Putamen (tissue), 1 donor: ENCODE data around the gene UBE2G2.

ENCODE experiments used
- DNase-seq: peaks from one replicate; pipeline ENCODE4 v3.0.0-alpha.2; 2016; ENCODE audit warnings: low spot score

Gene UBE2G2

GRCh38 chr21:44801468-44802395, at the start of gene UBE2G2:
UBE2G2 (minus strand) TSS chr21:44801820; CDS start chr21:44801748, 72 bp downstream.
- peak; percentile 80 for DNase-seq

- no peak for DNase-seq
These were observed 49.5 kb upstream of the UBE2G2 start for GRCh38 chr21:44850905-44851657.

GRCh38 chr21:44850208-44850800, 48.7 kb upstream of the UBE2G2 start:
- DNase-seq, result no peak

GRCh38 chr21:44849616-44850130, 48.1 kb upstream of the UBE2G2 start:
- DNase-seq, result no peak

- DNase-seq, result no peak
These were observed 47.4 kb upstream of the UBE2G2 start for GRCh38 chr21:44848821-44849521.

GRCh38 chr21:44847261-44848056, 45.8 kb upstream of the UBE2G2 start:
- no peak for DNase-seq

GRCh38 chr21:44846485-44847260, 45.1 kb upstream of the UBE2G2 start:
- DNase-seq, result no peak

GRCh38 chr21:44846224-44846484, 44.5 kb upstream of the UBE2G2 start:
- no peak for DNase-seq

GRCh38 chr21:44845418-44846223, 44.0 kb upstream of the UBE2G2 start:
- no peak for DNase-seq

- DNase-seq, result no peak
These were observed 42.6 kb upstream of the UBE2G2 start for GRCh38 chr21:44844256-44844655.

GRCh38 chr21:44842721-44843445, 41.3 kb upstream of the UBE2G2 start:
- no peak for DNase-seq

GRCh38 chr21:44842087-44842486, 40.5 kb upstream of the UBE2G2 start:
- no peak for DNase-seq

GRCh38 chr21:44840771-44841170, 39.2 kb upstream of the UBE2G2 start:
- no peak for DNase-seq

- no peak for DNase-seq
These were observed 37.3 kb upstream of the UBE2G2 start for GRCh38 chr21:44838951-44839350.

GRCh38 chr21:44838039-44838895, 36.6 kb upstream of the UBE2G2 start:
- DNase-seq, result no peak

GRCh38 chr21:44837537-44837936, 35.9 kb upstream of the UBE2G2 start:
- DNase-seq, result no peak

GRCh38 chr21:44836666-44837471, 35.2 kb upstream of the UBE2G2 start:
- no peak for DNase-seq
